ENCODE data around the gene GALNTL6. TPM values are rescaled to one million over a fixed set of nuclear protein-coding genes. Genes with fewer than 3 reads are reported as not detected.

Gene GALNTL6
- total and polyA plus RNA-seq, 3 donors from 2014 or later: 2.9 to 6.2 (median 4.9) TPM

DNA sequence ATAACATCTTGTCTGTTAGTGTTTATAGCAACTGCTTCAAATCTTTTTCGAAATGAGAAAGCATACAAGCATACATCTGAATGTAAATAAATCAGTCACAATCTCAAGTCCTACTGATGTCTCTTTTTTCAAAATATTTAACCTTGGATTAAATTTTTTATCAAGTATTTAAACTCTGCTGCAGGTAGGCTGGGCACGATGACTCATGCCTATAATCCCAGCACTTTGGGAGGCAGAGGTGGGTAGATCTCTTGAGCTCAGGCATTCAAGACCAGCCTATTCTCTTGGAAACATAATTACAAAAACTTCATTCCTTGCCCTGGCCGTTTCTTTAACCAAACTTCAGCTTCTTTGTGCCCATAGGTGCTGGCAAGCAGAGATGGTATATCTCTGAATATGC lies 815.1 kb downstream of the GALNTL6 start:
- WGBS, 2 donors: 68 to 70% methylated on average over 3 of the region's 3 CpGs
- intact Hi-C loops (cut with DNase I; ENCODE audit: low total_unique reads): no loop called here

DNA sequence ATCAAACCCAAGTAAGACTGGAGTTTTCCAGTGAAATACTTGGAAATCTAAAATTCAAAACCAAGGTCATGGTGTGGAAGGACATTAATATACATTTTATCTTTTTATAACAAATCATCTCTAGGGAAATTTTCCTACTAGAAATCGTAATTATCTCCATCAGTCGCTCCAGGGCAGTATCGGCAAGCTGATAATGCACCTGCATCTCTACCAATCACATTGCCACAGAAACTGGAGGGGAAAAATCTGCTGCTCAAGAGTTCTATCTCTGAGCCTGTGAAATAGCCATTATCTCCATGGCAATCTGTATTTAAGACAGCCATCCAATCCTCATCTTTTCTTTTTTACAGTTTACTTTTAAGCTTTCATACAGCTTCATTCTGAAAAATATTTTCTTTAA lies 817.1 kb downstream of the GALNTL6 start:
- intact Hi-C loops (cut with DNase I; ENCODE audit: low total_unique reads): no loop called here
- H3K27me3 ChIP-seq: no peaks in the 10 kb centered on the region
- no peaks in the 10 kb centered on the region for H3K4me1 ChIP-seq
- H3K4me3 ChIP-seq: no peak overlapping the region
- no peaks in the 10 kb centered on the region for H3K9me3 ChIP-seq
- 28 to 55% methylated on average over 3 of the region's 3 CpGs for WGBS, 2 donors
- TF ChIP-seq, protein P1, sequence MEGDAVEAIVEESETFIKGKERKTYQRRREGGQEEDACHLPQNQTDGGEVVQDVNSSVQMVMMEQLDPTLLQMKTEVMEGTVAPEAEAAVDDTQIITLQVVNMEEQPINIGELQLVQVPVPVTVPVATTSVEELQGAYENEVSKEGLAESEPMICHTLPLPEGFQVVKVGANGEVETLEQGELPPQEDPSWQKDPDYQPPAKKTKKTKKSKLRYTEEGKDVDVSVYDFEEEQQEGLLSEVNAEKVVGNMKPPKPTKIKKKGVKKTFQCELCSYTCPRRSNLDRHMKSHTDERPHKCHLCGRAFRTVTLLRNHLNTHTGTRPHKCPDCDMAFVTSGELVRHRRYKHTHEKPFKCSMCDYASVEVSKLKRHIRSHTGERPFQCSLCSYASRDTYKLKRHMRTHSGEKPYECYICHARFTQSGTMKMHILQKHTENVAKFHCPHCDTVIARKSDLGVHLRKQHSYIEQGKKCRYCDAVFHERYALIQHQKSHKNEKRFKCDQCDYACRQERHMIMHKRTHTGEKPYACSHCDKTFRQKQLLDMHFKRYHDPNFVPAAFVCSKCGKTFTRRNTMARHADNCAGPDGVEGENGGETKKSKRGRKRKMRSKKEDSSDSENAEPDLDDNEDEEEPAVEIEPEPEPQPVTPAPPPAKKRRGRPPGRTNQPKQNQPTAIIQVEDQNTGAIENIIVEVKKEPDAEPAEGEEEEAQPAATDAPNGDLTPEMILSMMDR (IDR thresholded peaks at IDR 0.05): no peak
- TF ChIP-seq POLR2A (IDR thresholded peaks at IDR 0.05): no peak
- no peak for DNase-seq
- H3K27ac ChIP-seq: no peak overlapping the region
- H3K36me3 ChIP-seq (ENCODE audit: low read depth, missing control alignments): no peaks in the 10 kb centered on the region

More for the DNA sequence above, 815.1 kb downstream of the GALNTL6 start:
- Histone ChIP-seq H3K4me1 (no peaks in the 10 kb centered on the region), H3K36me3 (ENCODE audit: low read depth, missing control alignments) (no peaks in the 10 kb centered on the region), H3K4me3 (no peak overlapping the region), H3K27ac (no peak overlapping the region), H3K27me3 (no peaks in the 10 kb centered on the region), H3K9me3 (no peaks in the 10 kb centered on the region)
- TF ChIP-seq POLR2A (IDR thresholded peaks at IDR 0.05): no peak
- TF ChIP-seq, protein P1 (IDR thresholded peaks at IDR 0.05): no peak
- no peak for DNase-seq

GRCh38 chr4:172631832-172632231 lies 818.6 kb downstream of the GALNTL6 start:
- Histone ChIP-seq H3K27ac (no peak overlapping the region), H3K4me3 (no peak overlapping the region), H3K36me3 (ENCODE audit: low read depth, missing control alignments) (no peaks in the 10 kb centered on the region), H3K4me1 (no peaks in the 10 kb centered on the region), H3K27me3 (no peaks in the 10 kb centered on the region), H3K9me3 (no peaks in the 10 kb centered on the region)
- TF ChIP-seq POLR2A (IDR thresholded peaks at IDR 0.05): no peak
- TF ChIP-seq, protein P1 (IDR thresholded peaks at IDR 0.05): no peak
- intact Hi-C loops (cut with DNase I; ENCODE audit: low total_unique reads): no loop called here
- DNase-seq: no peak

GRCh38 chr4:172648471-172648870 lies 835.3 kb downstream of the GALNTL6 start:
- no peaks in the 10 kb centered on the region for H3K9me3 ChIP-seq
- H3K27me3 ChIP-seq: no peaks in the 10 kb centered on the region
- no peak overlapping the region for H3K27ac ChIP-seq
- H3K36me3 ChIP-seq (ENCODE audit: low read depth, missing control alignments): no peaks in the 10 kb centered on the region
- no peak overlapping the region for H3K4me3 ChIP-seq
- no peak for DNase-seq
- no peak for TF ChIP-seq POLR2A (IDR thresholded peaks at IDR 0.05)
- TF ChIP-seq, protein P1 (IDR thresholded peaks at IDR 0.05): no peak
- H3K4me1 ChIP-seq: no peaks in the 10 kb centered on the region
- WGBS, 2 donors: 90 to 96% methylated on average over 2 of the region's 2 CpGs
- intact Hi-C loops (cut with DNase I; ENCODE audit: low total_unique reads): no loop called here

GRCh38 chr4:172649143-172649542 lies 835.9 kb downstream of the GALNTL6 start:
- WGBS, 2 donors: 84 to 93% methylated on average over 2 of the region's 2 CpGs
- Histone ChIP-seq H3K27ac (no peak overlapping the region), H3K4me3 (no peak overlapping the region), H3K9me3 (no peaks in the 10 kb centered on the region), H3K36me3 (ENCODE audit: low read depth, missing control alignments) (no peaks in the 10 kb centered on the region), H3K4me1 (no peaks in the 10 kb centered on the region), H3K27me3 (no peaks in the 10 kb centered on the region)
- intact Hi-C loops (cut with DNase I; ENCODE audit: low total_unique reads): no loop called here
- TF ChIP-seq, protein P1 (IDR thresholded peaks at IDR 0.05): no peak
- TF ChIP-seq POLR2A (IDR thresholded peaks at IDR 0.05): no peak
- no peak for DNase-seq

Data from testis (tissue), 3 donors.